DMS79 (cell line): ENCODE results near the gene IGSF6.

Experiments used
- DNase-seq: peaks from one replicate; lab custom pipeline; 2025; lab: John Stamatoyannopoulos, UW

IGSF6 gene

DNA sequence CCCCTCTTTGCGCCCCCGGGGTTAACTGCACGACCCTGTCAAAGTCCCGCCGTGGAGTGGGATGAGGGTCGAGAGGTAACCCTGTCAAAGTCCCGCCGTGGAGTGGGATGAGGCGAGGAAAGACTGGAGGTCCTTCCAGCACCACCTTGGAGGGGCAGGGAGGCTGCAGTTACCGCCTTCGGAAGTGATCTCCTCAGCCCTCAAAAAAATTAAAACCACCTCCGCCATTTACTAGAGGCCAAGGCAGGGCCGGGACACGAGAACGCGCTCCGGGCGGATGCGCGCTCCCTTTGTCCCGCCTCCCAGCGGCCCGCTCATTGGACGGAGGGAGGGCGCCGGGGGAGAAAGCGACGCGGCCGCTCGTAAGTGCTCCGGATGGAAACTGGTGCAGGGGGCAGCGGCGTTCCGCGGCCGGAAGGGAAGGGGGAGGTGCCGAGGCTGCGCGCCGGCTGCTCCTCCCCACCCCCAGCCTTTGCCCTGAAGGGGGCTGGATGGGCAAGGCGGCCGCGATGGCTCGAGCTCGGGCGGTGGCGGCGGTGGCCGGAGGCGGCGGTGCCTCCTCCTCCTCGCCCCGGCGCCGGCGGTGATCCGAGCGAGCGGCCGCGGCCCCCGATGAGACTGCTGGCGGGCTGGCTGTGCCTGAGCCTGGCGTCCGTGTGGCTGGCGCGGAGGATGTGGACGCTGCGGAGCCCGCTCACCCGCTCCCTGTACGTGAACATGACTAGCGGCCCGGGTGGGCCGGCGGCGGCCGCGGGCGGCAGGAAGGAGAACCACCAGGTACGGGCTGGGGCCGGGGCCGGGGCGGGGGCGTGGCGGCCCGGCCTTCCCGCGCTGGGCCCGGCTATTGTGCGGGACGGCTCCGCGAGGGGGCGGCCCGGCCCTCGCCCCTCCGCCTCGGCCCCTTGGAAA lies 53.0 kb downstream of the IGSF6 start, which contains the start of gene METTL9:
TSS of gene METTL9 (plus strand) at position 456 of the 909 bp plus-strand sequence. CDS start at position 613, 157 bp downstream.
- DNase-seq: peak; percentile 82

- DNase-seq: no peak
Measured at GRCh38 chr16:21598701-21599121, 53.7 kb downstream of the IGSF6 start.

DNA sequence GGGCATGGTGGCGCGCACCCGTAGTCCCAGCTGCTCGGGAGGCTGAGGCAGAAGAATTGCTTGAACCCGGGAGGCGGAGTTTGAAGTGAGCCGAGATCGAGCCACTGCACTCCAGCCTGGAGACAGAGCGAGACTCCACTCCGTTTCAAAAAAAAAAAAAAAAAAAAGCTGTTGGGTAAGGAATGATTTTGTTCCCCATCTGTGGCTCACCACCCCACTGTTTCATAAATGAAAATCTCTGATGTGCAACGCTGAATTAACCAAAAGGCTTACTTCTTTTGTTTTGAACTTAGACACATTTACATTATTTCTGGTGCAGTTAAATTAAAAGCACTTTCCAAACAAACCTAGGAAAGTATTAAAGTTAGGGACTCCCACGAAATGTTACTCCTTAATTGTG lies 54.2 kb downstream of the IGSF6 start:
- DNase-seq: no peak

- no peak for DNase-seq
Measured at GRCh38 chr16:21597561-21598030, 54.8 kb downstream of the IGSF6 start.

DNA sequence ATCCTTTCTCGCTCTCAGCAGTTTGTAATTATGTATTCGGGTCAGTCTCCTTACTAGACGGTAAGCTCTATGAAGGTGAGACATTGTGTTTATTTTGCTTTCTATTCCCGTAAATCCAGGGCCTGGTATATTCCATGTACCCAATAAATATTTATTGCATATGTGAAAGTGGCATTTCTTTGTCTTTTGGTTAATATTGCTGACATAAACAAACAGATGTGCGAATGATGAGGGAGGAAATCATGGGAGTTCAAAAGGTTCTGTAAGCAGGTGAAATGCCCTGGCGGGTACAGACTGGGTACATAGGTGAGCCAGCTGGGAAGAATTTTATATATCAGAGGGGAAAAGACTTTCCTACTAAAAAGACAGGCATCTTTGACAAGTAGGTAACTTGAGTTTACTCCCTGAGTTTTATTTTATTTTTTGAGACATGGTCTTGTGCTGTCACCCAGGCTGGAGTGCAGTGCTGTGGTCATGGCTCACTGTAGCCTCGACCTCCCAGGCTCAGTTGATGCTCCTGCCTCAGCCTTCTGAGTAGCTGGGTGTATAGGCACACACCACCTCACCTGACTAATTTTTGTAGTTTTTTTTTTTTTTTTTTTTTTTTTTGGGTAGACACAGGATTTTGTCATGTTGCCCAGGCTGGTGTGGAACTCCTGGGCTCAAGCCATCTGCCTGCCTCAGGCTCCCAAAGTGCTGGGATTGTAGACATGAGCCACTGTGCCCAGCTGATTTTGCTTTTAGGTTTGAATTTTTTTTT lies 58.7 kb downstream of the IGSF6 start:
- no peak for DNase-seq

GRCh38 chr16:21592191-21592590 lies 60.2 kb downstream of the IGSF6 start:
- no peak for DNase-seq

DNA sequence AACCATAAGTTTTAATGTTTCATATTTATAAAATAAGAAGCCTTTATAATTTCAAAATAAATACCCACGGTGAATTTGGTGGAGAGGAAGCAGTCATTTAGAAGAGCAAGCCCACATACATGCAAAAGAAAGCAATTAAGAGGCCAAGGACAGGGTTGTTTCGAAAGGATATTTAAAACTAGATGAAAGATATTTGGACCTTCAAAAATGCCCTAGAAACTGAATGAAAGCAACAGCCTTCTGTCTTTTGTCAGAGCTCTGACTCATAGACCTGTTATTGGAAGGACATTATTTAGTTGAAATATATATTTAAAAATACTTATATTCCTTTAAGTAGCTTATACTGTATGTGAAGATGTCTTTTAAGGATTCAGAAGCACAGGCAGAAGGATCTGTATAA lies 61.6 kb downstream of the IGSF6 start:
- no peak for DNase-seq

DNA sequence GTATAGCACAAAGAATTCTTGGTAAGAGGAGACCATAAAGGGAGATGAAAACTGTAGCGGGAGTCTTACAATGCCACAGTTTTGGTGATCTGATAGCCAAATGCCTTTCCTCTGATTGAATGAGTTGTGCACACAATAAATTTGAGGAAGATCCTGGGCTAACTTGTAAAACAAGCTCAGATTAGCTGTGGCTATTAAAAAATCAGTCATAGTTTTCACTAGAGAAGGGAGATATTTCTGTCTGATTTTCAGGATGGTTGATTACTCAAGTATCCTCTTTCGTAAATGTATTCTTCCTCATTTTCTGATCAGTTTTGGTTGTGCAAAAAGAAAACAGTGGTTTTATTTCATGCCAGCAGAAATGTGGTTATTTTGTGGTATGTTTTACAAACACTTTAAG lies 62.1 kb downstream of the IGSF6 start:
- no peak for DNase-seq

DNA sequence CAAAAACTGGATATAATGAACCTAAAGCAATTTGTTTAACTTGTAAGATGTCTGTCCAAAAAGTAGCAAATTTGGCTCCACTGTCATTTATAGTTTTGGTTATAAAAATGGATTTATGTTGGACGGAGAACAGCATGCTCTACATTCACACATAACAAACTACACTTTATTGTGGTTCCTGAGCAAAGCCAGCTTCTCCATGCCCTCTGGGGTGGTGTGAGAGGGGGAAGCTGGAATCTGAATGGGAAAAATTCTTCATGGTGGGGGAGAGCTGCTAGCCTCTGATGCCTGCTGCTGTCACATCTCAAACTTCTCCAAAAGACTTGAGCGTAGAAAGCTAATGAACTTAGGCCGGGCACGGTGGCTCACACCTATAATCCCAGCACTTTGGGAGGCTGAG lies 62.9 kb downstream of the IGSF6 start:
- no peak for DNase-seq
